ENCODE measurements around the gene ANKRD9.

- TF ChIP-seq, protein P1, sequence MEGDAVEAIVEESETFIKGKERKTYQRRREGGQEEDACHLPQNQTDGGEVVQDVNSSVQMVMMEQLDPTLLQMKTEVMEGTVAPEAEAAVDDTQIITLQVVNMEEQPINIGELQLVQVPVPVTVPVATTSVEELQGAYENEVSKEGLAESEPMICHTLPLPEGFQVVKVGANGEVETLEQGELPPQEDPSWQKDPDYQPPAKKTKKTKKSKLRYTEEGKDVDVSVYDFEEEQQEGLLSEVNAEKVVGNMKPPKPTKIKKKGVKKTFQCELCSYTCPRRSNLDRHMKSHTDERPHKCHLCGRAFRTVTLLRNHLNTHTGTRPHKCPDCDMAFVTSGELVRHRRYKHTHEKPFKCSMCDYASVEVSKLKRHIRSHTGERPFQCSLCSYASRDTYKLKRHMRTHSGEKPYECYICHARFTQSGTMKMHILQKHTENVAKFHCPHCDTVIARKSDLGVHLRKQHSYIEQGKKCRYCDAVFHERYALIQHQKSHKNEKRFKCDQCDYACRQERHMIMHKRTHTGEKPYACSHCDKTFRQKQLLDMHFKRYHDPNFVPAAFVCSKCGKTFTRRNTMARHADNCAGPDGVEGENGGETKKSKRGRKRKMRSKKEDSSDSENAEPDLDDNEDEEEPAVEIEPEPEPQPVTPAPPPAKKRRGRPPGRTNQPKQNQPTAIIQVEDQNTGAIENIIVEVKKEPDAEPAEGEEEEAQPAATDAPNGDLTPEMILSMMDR (IDR thresholded peaks at IDR 0.05; ENCODE audit: extremely low read depth in 1 of 2, insufficient read depth in 1 of 2, low read depth in 1 of 2, low read length in 2 of 2): peak in 1 of 2 donors; percentile 9
- TF ChIP-seq POLR2A (IDR thresholded peaks at IDR 0.05; ENCODE audit: low read depth, low read length) (no peak), EZH2 (IDR thresholded peaks at IDR 0.05; ENCODE audit: borderline replicate concordance, low read depth, low read length, severe bottlenecking) (no peak), POLR2AphosphoS5 (IDR thresholded peaks at IDR 0.05; ENCODE audit: insufficient read depth, low read depth, low read length) (no peak)
These were observed 11.4 kb downstream of the ANKRD9 start for GRCh38 chr14:102497998-102498677.
